22Rv1 (cell line): Measurements from ENCODE around the gene RCOR3.

Source experiments
- ZFX ChIP-seq: fragments of 450-650 bp; IDR thresholded peaks from 2 replicates; pipeline ENCODE4 v1.6.1; 2017; ENCODE audit warnings: antibody characterized with exemption, borderline replicate concordance
- TF ChIP-seq, protein P1 (sequence below): fragments of 450-650 bp; IDR thresholded peaks from 2 replicates; pipeline ENCODE4 v1.5.1; 2017; ENCODE audit warnings: mild to moderate bottlenecking

DNA sequence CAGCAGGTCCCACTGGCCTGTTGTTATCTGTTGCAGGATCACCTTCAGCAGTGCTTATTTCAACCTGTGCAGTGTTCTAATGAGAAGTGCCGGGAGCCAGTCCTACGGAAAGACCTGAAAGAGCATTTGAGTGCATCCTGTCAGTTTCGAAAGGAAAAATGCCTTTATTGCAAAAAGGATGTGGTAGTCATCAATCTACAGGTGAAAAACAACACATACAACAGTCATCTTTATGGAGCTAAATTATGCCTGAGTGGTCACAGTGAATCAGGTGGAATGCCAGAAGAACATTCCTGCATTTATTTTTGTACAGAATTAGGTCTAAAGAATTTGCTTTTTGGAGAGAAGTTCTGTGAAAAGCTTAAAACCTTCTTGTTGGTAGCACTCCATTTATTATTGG lies 100.7 kb downstream of the RCOR3 start:
- TF ChIP-seq, protein P1, sequence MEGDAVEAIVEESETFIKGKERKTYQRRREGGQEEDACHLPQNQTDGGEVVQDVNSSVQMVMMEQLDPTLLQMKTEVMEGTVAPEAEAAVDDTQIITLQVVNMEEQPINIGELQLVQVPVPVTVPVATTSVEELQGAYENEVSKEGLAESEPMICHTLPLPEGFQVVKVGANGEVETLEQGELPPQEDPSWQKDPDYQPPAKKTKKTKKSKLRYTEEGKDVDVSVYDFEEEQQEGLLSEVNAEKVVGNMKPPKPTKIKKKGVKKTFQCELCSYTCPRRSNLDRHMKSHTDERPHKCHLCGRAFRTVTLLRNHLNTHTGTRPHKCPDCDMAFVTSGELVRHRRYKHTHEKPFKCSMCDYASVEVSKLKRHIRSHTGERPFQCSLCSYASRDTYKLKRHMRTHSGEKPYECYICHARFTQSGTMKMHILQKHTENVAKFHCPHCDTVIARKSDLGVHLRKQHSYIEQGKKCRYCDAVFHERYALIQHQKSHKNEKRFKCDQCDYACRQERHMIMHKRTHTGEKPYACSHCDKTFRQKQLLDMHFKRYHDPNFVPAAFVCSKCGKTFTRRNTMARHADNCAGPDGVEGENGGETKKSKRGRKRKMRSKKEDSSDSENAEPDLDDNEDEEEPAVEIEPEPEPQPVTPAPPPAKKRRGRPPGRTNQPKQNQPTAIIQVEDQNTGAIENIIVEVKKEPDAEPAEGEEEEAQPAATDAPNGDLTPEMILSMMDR: no peak
- no peak for TF ChIP-seq ZFX
